GM21529 (cell line): ENCODE results near the gene KRT6A.

Experiments used
- ATAC-seq: cut with Tn5 transposase; IDR thresholded peaks from one replicate; pipeline ENCODE4 v1.9.1; 2021; ENCODE audit not compliant: unreplicated experiment

KRT6A gene

GRCh38 chr12:52493172-52493571, at the start of gene KRT6A:
Gene KRT6A (minus strand): TSS chr12:52493257. CDS start chr12:52493188, 69 bp downstream.
- ATAC-seq: no peak

GRCh38 chr12:52542157-52542556, 49.1 kb upstream of the KRT6A start:
- ATAC-seq: no peak

GRCh38 chr12:52541709-52542108, 48.7 kb upstream of the KRT6A start:
- no peak for ATAC-seq

- no peak for ATAC-seq
Measured at GRCh38 chr12:52540531-52540930, 47.5 kb upstream of the KRT6A start.

GRCh38 chr12:52539821-52540173, 46.7 kb upstream of the KRT6A start:
- ATAC-seq: no peak

GRCh38 chr12:52539083-52539820, 46.2 kb upstream of the KRT6A start:
- ATAC-seq: no peak

GRCh38 chr12:52537101-52537500, 44.0 kb upstream of the KRT6A start:
- no peak for ATAC-seq

- ATAC-seq: no peak
Measured at GRCh38 chr12:52535574-52535973, 42.5 kb upstream of the KRT6A start.

GRCh38 chr12:52534482-52534881, 41.4 kb upstream of the KRT6A start:
- ATAC-seq: no peak

GRCh38 chr12:52533686-52534470, 40.8 kb upstream of the KRT6A start:
- no peak for ATAC-seq

GRCh38 chr12:52532636-52533035, 39.6 kb upstream of the KRT6A start:
- no peak for ATAC-seq

- ATAC-seq: no peak
Measured at GRCh38 chr12:52531566-52532300, 38.7 kb upstream of the KRT6A start.

GRCh38 chr12:52530905-52531304, 37.8 kb upstream of the KRT6A start:
- ATAC-seq: no peak

GRCh38 chr12:52530366-52530765, 37.3 kb upstream of the KRT6A start:
- no peak for ATAC-seq

GRCh38 chr12:52529846-52530245, 36.8 kb upstream of the KRT6A start:
- no peak for ATAC-seq

- no peak for ATAC-seq
Measured at GRCh38 chr12:52529417-52529816, 36.4 kb upstream of the KRT6A start.

GRCh38 chr12:52528641-52529143, 35.6 kb upstream of the KRT6A start:
- ATAC-seq: no peak

- ATAC-seq: no peak
Measured at GRCh38 chr12:52527121-52527800, 34.2 kb upstream of the KRT6A start.

GRCh38 chr12:52526511-52526951, 33.5 kb upstream of the KRT6A start:
- ATAC-seq: no peak

- no peak for ATAC-seq
Measured at GRCh38 chr12:52525661-52526499, 32.8 kb upstream of the KRT6A start.
